K562 (cell line): ENCODE results near the gene DAGLA. TPM values are rescaled to one million over a fixed set of nuclear protein-coding genes. Genes with fewer than 3 reads are reported as not detected.

Experiments
- ATAC-seq: fragments of 200-7000 bp; cut with Tn5 transposase; 3 replicates; pipeline ENCODE4 v1.9.1; 2020; ENCODE audit warnings: moderate library complexity
- BruUV-seq: library from RNA; stranded (reverse); fragments of 400-500 nt; replicated peaks from 2 replicates; lab custom pipeline; 2021; lab: Mats Ljungman, UMichigan
- CTCF ChIA-PET: fragments of 300-600 bp; formaldehyde crosslinking; extraction: SDS; loops from one replicate; lab custom pipeline; 2021; ENCODE audit warnings: low intra/inter-chr PET ratio; lab: Yijun Ruan, JAX
- POLR2A ChIA-PET: fragments of 300-600, 350-650 bp; sonication (Branson Sonifier 250); formaldehyde crosslinking; extraction: SDS; loops from one replicate; lab custom pipeline; 2021; ENCODE audit warnings: antibody characterized with exemption, inconsistent platforms; lab: Yijun Ruan, JAX
- DNase-seq, 4 experiments: peaks; one replicate each; pipeline versions ENCODE4 v3.0.0 to v3.0.0-alpha.2; 2011 to 2018; ENCODE audit warnings: low spot score in 3 of 4, mixed read lengths in 3 of 4; ENCODE audit errors: extremely low read depth in 1 of 4
- FAIRE-seq: peaks from 2 replicates; lab custom pipeline; 2011; peaks lifted over from hg19 to GRCh38; lab: Jason Lieb, UNC
- H2AFZ ChIP-seq: 2 replicates; pipeline ENCODE4 v1.6.0; 2011; ENCODE audit warnings: low read depth, low read length, control low read depth, inconsistent platforms
- H3K27ac ChIP-seq: fragments of 200-600 bp; 3 replicates; pipeline ENCODE4 v1.8.0; 2011; ENCODE audit warnings: low read depth, mild to moderate bottlenecking, control low read depth, inconsistent platforms, low read length, moderate library complexity, mixed read lengths; ENCODE audit errors: extremely low read depth
- H3K27me3 ChIP-seq, 2 experiments: fragments of 300-600 bp in 1 of 2; 2 replicates in 1 of 2; 3 replicates in 1 of 2; pipeline versions ENCODE4 v1.6.0 to v1.8.0; 2011; ENCODE audit warnings: inconsistent platforms in 2 of 2, low read length in 2 of 2, mild to moderate bottlenecking in 1 of 2, mixed read lengths in 1 of 2, moderate library complexity in 1 of 2; ENCODE audit not compliant: control insufficient read depth in 2 of 2, insufficient read depth in 2 of 2
- H3K36me3 ChIP-seq: fragments of 300-600 bp; 3 replicates; pipeline ENCODE4 v1.8.0; 2011; ENCODE audit warnings: mild to moderate bottlenecking, low read length, inconsistent platforms; ENCODE audit not compliant: control insufficient read depth, insufficient read depth
- H3K4me1 ChIP-seq, 2 experiments: fragments of 200-600 bp in 1 of 2; replicated peaks in 1 of 2; 2 replicates in 1 of 2; 3 replicates in 1 of 2; pipeline versions ENCODE4 v1.5.1 to v1.8.0; 2011; ENCODE audit warnings: inconsistent platforms in 2 of 2, low read length in 2 of 2, mild to moderate bottlenecking in 1 of 2, mixed read lengths in 1 of 2, moderate library complexity in 1 of 2; ENCODE audit not compliant: control insufficient read depth in 2 of 2, insufficient read depth in 2 of 2
- H3K4me2 ChIP-seq: 2 replicates; pipeline ENCODE4 v1.6.1; 2011; ENCODE audit warnings: low read length, control low read depth, inconsistent platforms, mixed read lengths; ENCODE audit not compliant: insufficient read depth
- H3K4me3 ChIP-seq: fragments of 200-600 bp; sonication (generic), shearing (Covaris generic); 2 replicates; pipeline ENCODE4 v1.5.1; 2016; ENCODE audit warnings: control low read depth, inconsistent platforms
- H3K79me2 ChIP-seq: fragments of 200-600 bp; 3 replicates; pipeline ENCODE4 v1.8.0; 2011; ENCODE audit warnings: low read length, inconsistent platforms; ENCODE audit not compliant: control insufficient read depth, insufficient read depth
- H3K9ac ChIP-seq, 2 experiments: 2 replicates each; pipeline versions ENCODE4 v1.6.0 to v1.6.1; 2011; ENCODE audit warnings: low read depth in 2 of 2, low read length in 2 of 2, control low read depth in 1 of 2, inconsistent platforms in 1 of 2, mild to moderate bottlenecking in 1 of 2, mixed read lengths in 1 of 2; ENCODE audit not compliant: insufficient read depth in 1 of 2
- H3K9me1 ChIP-seq: one replicate; pipeline ENCODE4 v1.6.0; 2011; ENCODE audit warnings: inconsistent platforms, mild to moderate bottlenecking, low read length, moderate library complexity; ENCODE audit not compliant: control insufficient read depth, insufficient read depth
- H3K9me3 ChIP-seq: replicated peaks from 2 replicates; pipeline ENCODE4 v1.5.1; 2011; ENCODE audit warnings: low read depth, low read length, inconsistent platforms; ENCODE audit not compliant: control insufficient read depth, insufficient read depth
- H4K20me1 ChIP-seq: replicated peaks from 2 replicates; pipeline ENCODE4 v1.6.1; 2011; ENCODE audit warnings: low read length, inconsistent platforms, mixed read lengths; ENCODE audit not compliant: control insufficient read depth, insufficient read depth
- BCLAF1 ChIP-seq, 2 experiments: fragments of 450-650 bp in 1 of 2; IDR thresholded peaks; 2 replicates each; pipeline ENCODE4 v1.6.1; 2011 to 2017; ENCODE audit warnings: low read depth in 2 of 2, antibody characterized with exemption in 1 of 2, borderline replicate concordance in 1 of 2, low read length in 1 of 2, mild to moderate bottlenecking in 1 of 2, mixed read lengths in 1 of 2; ENCODE audit not compliant: control insufficient read depth in 1 of 2
- HMGN3 ChIP-seq: IDR thresholded peaks from 2 replicates; pipeline ENCODE4 v1.6.1; 2011; ENCODE audit warnings: borderline replicate concordance, low read depth, mild to moderate bottlenecking, mixed read lengths, low read length; ENCODE audit not compliant: insufficient read length; ENCODE audit errors: extremely low read depth
- ID3 ChIP-seq, 2 experiments: fragments of 250-450 bp in 1 of 2; fragments of 450-650 bp in 1 of 2; sonication (Bioruptor Pico) in 1 of 2; IDR thresholded peaks; 2 replicates each; pipeline versions ENCODE4 v1.6.1 to v1.8.0; 2016 to 2021; ENCODE audit warnings: mild to moderate bottlenecking in 2 of 2, moderate library complexity in 2 of 2, missing compliant biosample characterization in 1 of 2, missing genetic modification characterization in 1 of 2
- KLF13 ChIP-seq: fragments of 450-650 bp; IDR thresholded peaks from 2 replicates; pipeline ENCODE4 v1.6.1; 2016; ENCODE audit warnings: missing genetic modification characterization, low read depth, mild to moderate bottlenecking, missing compliant biosample characterization, moderate library complexity, borderline replicate concordance
- MTA1 ChIP-seq: fragments of 450-650 bp; IDR thresholded peaks from 2 replicates; pipeline ENCODE4 v1.6.1; 2017; ENCODE audit warnings: borderline replicate concordance
- NR3C1 ChIP-seq: sonication (generic); formaldehyde crosslinking; IDR thresholded peaks from 2 replicates; pipeline ENCODE4 v1.8.1; 2022; ENCODE audit warnings: missing genetic modification reagents
- PHB2 ChIP-seq: fragments of 450-650 bp; IDR thresholded peaks from 2 replicates; pipeline ENCODE4 v1.6.1; 2017; ENCODE audit warnings: low read depth
- TRIM28 ChIP-seq: fragments of 450-650 bp; IDR thresholded peaks from 2 replicates; pipeline ENCODE4 v1.6.1; 2017
- ZNF511 ChIP-seq: sonication (generic); formaldehyde crosslinking; IDR thresholded peaks from 2 replicates; pipeline ENCODE4 v1.8.0; 2022; ENCODE audit warnings: mild to moderate bottlenecking, missing genetic modification reagents
- WGBS: fragments of 100-300 bp; shearing (Covaris generic); methylation state at CpG from one replicate; pipeline ENCODE4 v1.1.6; 2016; ENCODE audit warnings: low coverage, mixed read lengths; ENCODE audit not compliant: insufficient coverage; ENCODE audit errors: missing lambda C conversion rate; 5-methylcytosine and 5-hydroxymethylcytosine counted together
- in situ Hi-C: fragments of 300-500 bp; cut with MboI; formaldehyde crosslinking; loops from 4 replicates; pipeline ENCODE4 v1.15.0; 2018; ENCODE audit warnings: inconsistent platforms, mixed read lengths
- intact Hi-C: fragments of 100-400 bp; cut with micrococcal nuclease; formaldehyde crosslinking; loops from 2 replicates; pipeline ENCODE4 v1.14.2; 2022
- polyA plus RNA-seq, 8 experiments: library from polyadenylated mRNA; depleted of rRNA in 4 of 8; stranded (reverse) in 5 of 8; unstranded in 3 of 8; fragments of >200 nt; fragmentation: Nextera tagmentation in 2 of 8; fragmentation: Illumina TruSeq in 1 of 8; extraction: Ambion mirVana in 2 of 8; extraction: Trizol in 1 of 8; gene quantifications; 2 replicates each; pipeline versions ENCODE4 v1.2.1 to v1.2.3, GENCODE V29; 2011 to 2014; ENCODE audit warnings: inconsistent platforms in 1 of 8, missing spikeins in 1 of 8
- total RNA-seq, 7 experiments: library from RNA; depleted of rRNA in 6 of 7; stranded (reverse); fragments of >200 nt in 6 of 7; fragmentation: Illumina TruSeq in 2 of 7; extraction: Trizol in 2 of 7; gene quantifications; 2 replicates each; pipeline versions ENCODE4 v1.2.1 to v1.2.3, GENCODE V29; 2011 to 2021; ENCODE audit warnings: low replicate concordance in 1 of 7
- TF ChIP-seq, protein P1 (sequence below): fragments of 450-650 bp; formaldehyde crosslinking; IDR thresholded peaks from 2 replicates; pipeline ENCODE4 v1.4.0; 2020; ENCODE audit warnings: mild to moderate bottlenecking, moderate library complexity
- TF ChIP-seq, protein P2 (sequence below): fragments of 450-650 bp; formaldehyde crosslinking; IDR thresholded peaks from 2 replicates; pipeline ENCODE4 v1.4.0; 2020; ENCODE audit warnings: mild to moderate bottlenecking, moderate library complexity

DAGLA gene
- total and polyA plus RNA-seq, 9 of the 15 experiments (the other 6 are each of a cell fraction or from before 2014, with no cell fraction given), result 0.03 to 0.16 (median 0.04) TPM; not detected in 4

DNA sequence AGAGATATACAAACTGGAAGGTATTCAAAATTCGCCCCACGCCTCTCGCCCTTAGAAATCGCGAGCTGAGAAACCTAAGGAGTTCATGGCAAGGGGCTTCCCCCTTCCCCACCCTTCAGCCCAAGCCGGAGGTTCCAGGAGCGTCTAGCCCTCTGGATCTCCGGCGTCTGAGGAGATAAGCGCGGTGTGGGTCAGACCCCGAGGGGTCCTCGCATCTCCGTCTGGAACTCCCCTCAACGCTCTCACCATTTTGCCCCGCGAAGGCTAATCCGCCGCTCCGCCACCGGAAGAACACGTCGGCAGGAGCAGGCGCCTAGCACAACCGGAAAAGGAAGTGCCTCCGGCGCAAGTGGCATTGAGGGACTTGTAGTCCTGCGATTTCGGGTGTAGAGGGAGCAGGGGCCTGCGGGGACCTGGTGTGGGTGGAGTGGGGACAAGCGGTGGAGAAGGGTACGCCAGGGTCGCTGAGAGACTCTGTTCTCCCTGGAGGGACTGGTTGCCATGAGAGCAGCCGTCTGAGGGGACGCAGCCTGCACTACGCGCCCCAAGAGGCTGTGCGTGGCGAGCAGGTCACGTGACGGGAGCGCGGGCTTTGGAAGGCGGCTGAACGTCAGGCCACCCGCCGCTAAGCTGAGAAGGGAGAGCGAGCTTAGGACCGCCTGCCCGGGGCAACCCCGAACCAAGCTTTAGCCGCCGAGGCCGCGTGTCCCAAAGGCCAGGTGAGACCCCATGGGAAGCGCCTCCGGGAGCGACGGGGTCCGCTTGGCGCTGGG, 112.3 kb downstream of the DAGLA start, which contains the start of the genes FEN1 and TMEM258:
TSS of gene FEN1 (plus strand) at position 602 of the 773 bp plus-strand sequence. CDS start 2,451 bp downstream, outside the sequence.
TSS of gene TMEM258 (minus strand) at position 290 of the 773 bp plus-strand sequence. CDS start at position 249, 41 bp downstream.
- Histone ChIP-seq H3K4me2 (peak within 1 kb of the TSS; percentile 97), H3K27me3 (no peaks in the 10 kb centered on the region), H3K79me2 (peaks cover 78% of the 10 kb centered on the region), H3K9me3 (no peaks in the 10 kb centered on the region), H4K20me1 (no peaks in the 10 kb centered on the region; the same call in 1 of the 2 replicates), H3K4me1 (peaks cover 16 to 18% of the 10 kb centered on the region in 2 experiments; a peak in 4 of 5 replicates), H3K27ac (peak within 1 kb of the TSS; percentile 100), H3K4me3 (peak within 1 kb of the TSS; percentile 83), H3K9ac (peak within 1 kb of the TSS; percentile 100), H3K36me3 (peaks cover 73% of the 10 kb centered on the region), H3K9me1 (no peaks in the 10 kb centered on the region), H2AFZ (peak within 1 kb of the TSS; percentile 99)
- ATAC-seq, result peak; percentile 91
- POLR2A ChIA-PET, result interaction anchor here (0.6 to 3.0 kb wide), 35 partner anchors 8 to 393 kb away, joined by 3 to 23 read pairs (median 4); partner anchors contain the start of genes BEST1, FADS1, FADS3 and FTH1
- intact Hi-C loops, result loop anchor here (1.0 kb wide), 1 partner anchor 42 kb away; no protein-coding TSS in a partner anchor
- CTCF ChIA-PET, result no interaction called here
- peak; percentile 85 for FAIRE-seq
- in situ Hi-C loops, result loop anchor here (5.0 kb wide), 1 partner anchor 45 kb away; no protein-coding TSS in a partner anchor
- no TSS peak for BruUV-seq
- under 1% methylated on average over 59 of the region's 61 CpGs for WGBS
- peak; percentile 89 to 94 (median 90) for DNase-seq
- TF ChIP-seq KLF13 (tag) (peak; percentile 43; the same call in 1 of the 2 replicates), MTA1 (peak; percentile 33; the same call in 1 of the 2 replicates), BCLAF1 (IDR thresholded peaks at IDR 0.05; ENCODE audit: borderline replicate concordance in 1 of 2, control insufficient read depth in 1 of 2, low read depth in 2 of 2, low read length in 1 of 2) (0 out of 4 replicates have a peak, but pooled peaks of 1 of the 2 experiments have one; percentile 36), TRIM28 (no peak), ID3 (CRISPR knock-in tag; IDR thresholded peaks at IDR 0.05) (no peak), ID3 (tag; IDR thresholded peaks at IDR 0.05) (0 out of 2 replicates have a peak, but pooled peaks have one; percentile 68), NR3C1 (CRISPR knock-in tag) (no peak), HMGN3 (peak; percentile 48), ZNF511 (CRISPR knock-in tag) (peak; percentile 69), PHB2 (no peak; the same call in 1 of the 2 replicates)
- TF ChIP-seq, protein P1, sequence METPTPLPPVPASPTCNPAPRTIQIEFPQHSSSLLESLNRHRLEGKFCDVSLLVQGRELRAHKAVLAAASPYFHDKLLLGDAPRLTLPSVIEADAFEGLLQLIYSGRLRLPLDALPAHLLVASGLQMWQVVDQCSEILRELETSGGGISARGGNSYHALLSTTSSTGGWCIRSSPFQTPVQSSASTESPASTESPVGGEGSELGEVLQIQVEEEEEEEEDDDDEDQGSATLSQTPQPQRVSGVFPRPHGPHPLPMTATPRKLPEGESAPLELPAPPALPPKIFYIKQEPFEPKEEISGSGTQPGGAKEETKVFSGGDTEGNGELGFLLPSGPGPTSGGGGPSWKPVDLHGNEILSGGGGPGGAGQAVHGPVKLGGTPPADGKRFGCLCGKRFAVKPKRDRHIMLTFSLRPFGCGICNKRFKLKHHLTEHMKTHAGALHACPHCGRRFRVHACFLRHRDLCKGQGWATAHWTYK, result peak; percentile 81
- TF ChIP-seq, protein P2, sequence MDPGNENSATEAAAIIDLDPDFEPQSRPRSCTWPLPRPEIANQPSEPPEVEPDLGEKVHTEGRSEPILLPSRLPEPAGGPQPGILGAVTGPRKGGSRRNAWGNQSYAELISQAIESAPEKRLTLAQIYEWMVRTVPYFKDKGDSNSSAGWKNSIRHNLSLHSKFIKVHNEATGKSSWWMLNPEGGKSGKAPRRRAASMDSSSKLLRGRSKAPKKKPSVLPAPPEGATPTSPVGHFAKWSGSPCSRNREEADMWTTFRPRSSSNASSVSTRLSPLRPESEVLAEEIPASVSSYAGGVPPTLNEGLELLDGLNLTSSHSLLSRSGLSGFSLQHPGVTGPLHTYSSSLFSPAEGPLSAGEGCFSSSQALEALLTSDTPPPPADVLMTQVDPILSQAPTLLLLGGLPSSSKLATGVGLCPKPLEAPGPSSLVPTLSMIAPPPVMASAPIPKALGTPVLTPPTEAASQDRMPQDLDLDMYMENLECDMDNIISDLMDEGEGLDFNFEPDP, result no peak
